Sciatic nerve (tissue), 2 donors: Measurements from ENCODE around the gene DHX16. TPM values are rescaled to one million over a fixed set of nuclear protein-coding genes. Genes with fewer than 3 reads are reported as not detected.

ENCODE experiments used
- ATAC-seq: fragments of 200-7000 bp; cut with Tn5 transposase; one replicate; pipeline ENCODE4 v1.9.1; 2020; ENCODE audit warnings: mild to moderate bottlenecking, moderate library complexity
- DNase-seq: peaks from one replicate; pipeline ENCODE4 v3.0.0-alpha.2; 2020; ENCODE audit warnings: low spot score
- intact Hi-C: fragments of 100-400 bp; cut with DNase I; formaldehyde crosslinking; loops from one replicate; pipeline ENCODE4 v1.14.2; 2022
- total RNA-seq: library from RNA; stranded (reverse); fragmentation: NEBNext Ultra II Directional; extraction: Animal tissue kit (Norgen Biotek cat#: 25700); gene quantifications from one replicate; pipeline ENCODE4 v1.2.1, GENCODE V29; 2021
- donor health status: DM: no; HTN: no; CAD: no.
- donor health status: DM: no; HTN: no; CAD: no.

Gene DHX16
- total RNA-seq, 1 donor from 2014 or later: 25.2 TPM

DNA sequence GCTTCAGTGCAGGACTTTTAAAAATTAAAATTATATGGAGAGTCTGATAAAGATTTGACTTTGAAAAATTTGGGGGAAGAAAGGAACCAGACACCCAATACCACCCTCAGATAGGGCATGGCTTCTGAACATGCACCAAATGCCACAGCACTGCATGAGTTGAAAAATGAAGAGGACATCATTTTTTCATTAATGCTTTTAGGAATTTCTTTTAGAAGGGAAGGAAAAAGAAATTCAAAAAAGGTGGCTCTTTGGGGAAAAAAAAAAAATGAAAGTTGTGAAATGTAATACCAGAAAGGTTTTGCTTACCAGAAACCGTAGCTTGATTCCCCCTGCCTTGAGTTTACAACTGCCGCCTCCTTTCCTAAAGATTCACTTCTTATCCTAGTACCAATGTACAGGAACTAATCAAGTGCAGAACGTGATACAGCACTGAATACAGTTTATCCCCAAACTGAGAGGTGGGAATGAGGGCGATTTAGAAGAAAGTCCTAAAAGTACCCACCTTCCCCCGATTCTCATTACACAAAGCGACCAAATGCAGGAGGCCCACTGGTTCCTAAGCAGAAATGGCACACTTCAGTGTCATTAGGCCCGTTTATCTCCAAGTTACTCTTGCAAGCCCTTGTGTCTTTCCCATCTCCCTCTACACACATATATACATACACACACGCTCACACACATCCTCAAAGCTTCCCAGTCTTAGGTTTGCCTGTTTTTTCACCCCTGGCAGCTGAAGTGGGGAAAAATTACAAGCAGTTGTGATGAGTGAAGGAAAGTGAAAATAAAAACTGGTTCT lies 58.6 kb downstream of the DHX16 start:
- ATAC-seq: no peak
- DNase-seq: no peak
- intact Hi-C loops: no loop called here

DNA sequence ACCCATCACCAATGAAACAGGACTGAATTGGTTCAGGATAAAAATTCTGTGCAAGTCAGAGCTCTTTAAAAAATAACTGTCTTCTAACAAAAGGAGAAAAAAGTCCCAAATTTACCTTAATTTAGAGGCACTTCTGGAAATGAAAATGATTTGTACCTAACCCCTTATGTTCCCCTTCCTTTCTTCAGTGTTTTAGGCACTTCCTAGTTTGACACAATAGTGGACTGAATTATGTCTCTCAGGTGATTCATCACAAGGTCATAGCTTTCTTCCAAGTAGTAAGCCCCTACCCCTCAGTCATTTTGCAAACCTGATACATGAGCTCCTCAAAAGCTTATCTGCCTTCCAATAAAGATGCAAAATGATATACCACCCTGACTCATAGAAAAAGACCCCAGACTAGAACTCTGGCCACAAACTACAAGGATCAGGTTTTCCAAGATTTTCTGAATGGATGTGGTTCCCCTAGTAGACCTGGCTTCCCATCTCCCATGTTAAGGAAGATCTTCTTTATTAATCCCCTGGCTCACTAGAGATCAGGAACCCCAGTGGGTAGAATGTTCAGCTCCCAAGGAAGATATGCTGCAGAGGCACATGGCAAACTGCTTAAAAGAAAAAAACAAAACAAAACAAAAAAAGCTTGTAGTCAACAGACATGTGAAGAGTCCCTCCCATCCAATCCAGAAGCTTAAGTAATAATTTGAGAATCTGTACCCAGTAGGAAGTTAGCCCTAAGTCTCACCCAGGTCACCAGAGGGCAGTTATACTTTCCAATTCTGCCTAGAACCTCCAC lies 59.4 kb downstream of the DHX16 start:
- intact Hi-C loops: no loop called here
- DNase-seq: no peak
- no peak for ATAC-seq

DNA sequence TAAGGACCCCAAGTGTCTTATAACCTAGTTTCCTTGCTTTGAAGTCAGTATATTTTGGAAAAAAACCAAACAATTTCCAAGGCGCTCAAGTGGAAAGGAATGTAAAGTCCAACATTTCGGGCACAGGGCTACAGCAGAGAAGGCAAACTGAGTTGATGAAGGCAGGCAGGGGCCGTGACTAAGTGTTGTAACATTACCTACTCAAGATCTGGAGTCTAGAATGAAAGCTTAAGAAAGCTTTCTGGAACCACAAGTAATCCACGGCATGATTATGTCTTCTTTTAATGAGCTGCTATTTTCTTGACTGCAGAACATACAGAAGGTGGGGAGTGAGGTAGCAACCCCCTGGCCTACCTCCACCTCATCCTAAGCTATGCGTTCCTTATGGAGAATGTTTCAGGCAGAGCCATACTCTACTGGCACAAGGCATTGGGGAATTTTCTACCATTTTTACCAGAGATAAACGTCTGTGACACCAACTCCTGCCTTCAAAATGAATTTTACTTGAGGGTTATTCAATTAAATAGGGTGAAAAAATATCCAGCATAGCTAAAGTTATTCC lies 60.0 kb downstream of the DHX16 start:
- DNase-seq (no peak), ATAC-seq (no peak)
- intact Hi-C loops: no loop called here

DNA sequence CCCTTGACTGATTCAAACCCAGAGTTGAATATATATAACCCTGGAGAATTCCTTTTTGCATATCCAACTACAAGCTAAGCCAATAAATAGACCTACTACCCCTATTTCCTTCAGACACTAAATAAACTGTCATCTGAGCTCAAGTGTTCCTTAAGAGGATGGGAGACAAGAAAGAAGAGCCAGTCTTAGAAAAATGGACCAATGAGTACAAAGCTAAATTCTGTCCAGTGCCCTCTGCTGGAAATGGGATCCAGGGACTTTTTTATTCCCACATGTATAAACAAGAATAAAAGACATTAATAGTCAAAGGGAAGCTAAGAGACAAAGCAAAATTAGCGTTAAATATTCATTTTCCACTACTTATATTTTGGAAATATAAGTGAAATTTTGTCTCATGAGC lies 60.6 kb downstream of the DHX16 start:
- DNase-seq (no peak), ATAC-seq (no peak)
- intact Hi-C loops: no loop called here

DNA sequence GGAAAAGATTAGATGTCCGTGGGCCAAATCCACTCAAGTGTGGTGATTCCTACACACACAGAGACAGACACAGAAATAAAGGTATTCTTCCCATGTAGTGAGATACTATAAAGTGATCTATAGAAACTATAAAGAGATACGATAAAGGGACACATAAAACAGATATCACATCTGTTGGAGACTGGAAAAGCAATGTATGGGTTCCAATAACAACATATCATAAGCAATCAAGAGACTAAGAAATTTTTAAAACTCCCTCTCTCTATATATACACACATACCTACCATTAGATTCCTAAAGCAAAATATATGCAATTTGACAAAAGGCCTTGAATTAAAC lies 61.0 kb downstream of the DHX16 start:
- DNase-seq (no peak), ATAC-seq (no peak)
- intact Hi-C loops: no loop called here

DNA sequence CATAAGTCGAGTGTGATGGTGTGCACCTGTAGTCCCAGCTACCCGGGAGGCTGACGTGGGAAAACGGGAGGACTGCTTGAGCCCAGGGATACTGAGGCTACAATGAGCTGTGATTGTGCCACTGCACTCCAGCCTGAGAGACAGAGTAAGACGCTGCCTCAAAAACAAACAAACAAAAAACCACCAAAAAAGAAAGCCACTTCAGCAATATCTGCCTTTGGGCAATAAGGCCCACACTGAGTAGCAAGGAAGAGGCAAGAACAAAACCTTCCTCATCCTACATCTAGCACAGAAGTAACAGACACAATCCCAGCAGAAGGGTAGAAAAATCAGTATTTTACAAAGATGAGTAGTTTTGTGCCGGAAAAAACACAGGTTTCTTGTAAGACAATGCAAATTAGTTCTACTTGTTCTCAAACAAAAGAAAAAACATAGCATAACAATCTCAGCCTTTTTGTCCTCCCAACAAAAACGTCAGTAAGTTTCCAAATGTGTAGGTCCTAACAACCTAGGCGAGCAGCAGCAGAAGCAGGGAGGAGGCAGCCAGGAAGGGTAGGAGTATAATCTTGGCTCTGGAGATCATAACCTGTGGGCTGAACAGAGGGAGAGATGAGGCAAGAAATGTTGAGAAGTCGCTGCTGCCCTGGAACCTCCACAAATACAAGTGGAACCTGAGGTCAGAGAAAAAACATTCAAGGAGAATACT lies 61.5 kb downstream of the DHX16 start:
- intact Hi-C loops: no loop called here
- no peak for DNase-seq
- no peak for ATAC-seq

DNA sequence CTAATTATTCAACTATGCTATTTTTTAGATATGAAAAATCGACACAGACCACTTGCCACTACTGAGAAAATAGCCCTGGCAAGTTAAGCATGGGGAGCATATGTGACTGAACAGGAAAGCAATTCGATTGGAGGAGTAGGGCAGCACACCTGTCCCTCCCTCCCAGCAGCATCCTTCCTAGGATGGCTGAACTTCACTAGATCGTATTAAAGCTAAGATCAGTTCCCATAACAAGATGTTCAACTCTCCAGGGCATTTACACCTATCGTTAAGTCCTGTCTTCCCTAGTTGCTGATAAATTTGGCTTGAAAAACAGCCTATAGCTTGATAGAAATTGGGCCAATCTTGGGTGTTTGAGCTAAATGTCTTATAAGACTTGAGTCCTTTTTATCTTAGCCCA lies 62.7 kb downstream of the DHX16 start:
- intact Hi-C loops: no loop called here
- DNase-seq (no peak), ATAC-seq (no peak)

DNA sequence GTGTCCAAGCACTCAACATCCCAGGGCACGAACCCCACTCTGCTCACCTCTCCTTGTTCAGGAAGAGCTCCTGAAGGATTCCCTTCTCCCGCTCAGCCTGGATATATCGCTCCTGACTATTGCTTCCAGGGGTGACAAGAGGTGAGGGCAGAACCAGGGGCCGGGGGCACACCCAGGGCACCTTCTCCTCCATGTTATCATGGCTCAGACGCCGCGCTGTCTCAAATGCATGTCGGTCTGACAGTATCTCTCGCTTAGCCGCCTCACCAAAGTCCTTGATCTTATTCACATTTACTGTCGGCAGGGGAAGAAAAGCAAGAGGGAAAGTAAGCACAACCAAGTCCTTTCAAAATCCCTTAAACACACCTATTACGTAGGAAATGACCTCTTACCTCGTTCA lies 68.8 kb downstream of the DHX16 start:
- intact Hi-C loops: no loop called here
- ATAC-seq: no peak
- DNase-seq: no peak

Other genes starting within 250 kb of the DHX16 start
- 546 TPM for gene HLA-E, start 183.5 kb downstream of the DHX16 start, total RNA-seq
- 63.3 TPM for gene GNL1, start 116.5 kb downstream of the DHX16 start, total RNA-seq
- gene PRR3, start 115.7 kb downstream of the DHX16 start, total RNA-seq: 10.9 TPM
- 39.1 TPM for gene ABCF1, start 101.6 kb downstream of the DHX16 start, total RNA-seq
- 76.9 TPM for gene PPP1R10, start 55.8 kb downstream of the DHX16 start, total RNA-seq
- 33.7 TPM for gene MRPS18B, start 55.2 kb downstream of the DHX16 start, total RNA-seq
- 14.8 TPM for gene ATAT1, start 46.1 kb downstream of the DHX16 start, total RNA-seq
- 17.0 TPM for gene C6orf136, start 25.9 kb downstream of the DHX16 start, total RNA-seq
- 93.0 TPM for gene PPP1R18, start 13.6 kb upstream of the DHX16 start, total RNA-seq
- gene NRM, start 18.0 kb upstream of the DHX16 start, total RNA-seq: 11.0 TPM
- gene MDC1, start 44.3 kb upstream of the DHX16 start, total RNA-seq: 43.2 TPM
- 292 TPM for gene TUBB, start 47.3 kb upstream of the DHX16 start, total RNA-seq
- 172 TPM for gene FLOT1, start 69.7 kb upstream of the DHX16 start, total RNA-seq
- gene IER3, start 71.5 kb upstream of the DHX16 start, total RNA-seq: 40.7 TPM
- gene DDR1, start 211.5 kb upstream of the DHX16 start, total RNA-seq: 93.5 TPM
- gene GTF2H4, start 235.2 kb upstream of the DHX16 start, total RNA-seq: 30.4 TPM
- gene VARS2, start 241.2 kb upstream of the DHX16 start, total RNA-seq: 25.2 TPM